Activated T-helper 17 cell treated with anti-CD3 and anti-CD28 coated beads, Interleukin-2, amount 50 U/mL, for 72 hours (primary cell): ENCODE results near the gene TPR. TPM values are rescaled to one million over a fixed set of nuclear protein-coding genes. Genes with fewer than 3 reads are reported as not detected.
"Not testable (repeated sequence)": the region's sequence is repeated elsewhere in the genome, so short reads cannot be mapped to it uniquely, and the experiment has no call there.

Source experiments
- ATAC-seq: fragments of 150-1000 bp; cut with Tn5 transposase; replicated peaks from 2 replicates; pipeline ENCODE4 v1.10.0; 2021; ENCODE audit warnings: mild to moderate bottlenecking, moderate library complexity
- H3K27ac Mint-ChIP-seq: one replicate; pipeline ENCODE4 v1.8.0; 2022; ENCODE audit warnings: mixed read lengths
- H3K27me3 Mint-ChIP-seq: one replicate; pipeline ENCODE4 v1.8.0; 2022; ENCODE audit warnings: mixed read lengths
- H3K36me3 Mint-ChIP-seq: one replicate; pipeline ENCODE4 v1.8.0; 2022; ENCODE audit warnings: low read depth, mild to moderate bottlenecking, mixed read lengths
- H3K4me1 Mint-ChIP-seq: one replicate; pipeline ENCODE4 v1.8.0; 2022; ENCODE audit warnings: mixed read lengths
- H3K4me3 Mint-ChIP-seq: one replicate; pipeline ENCODE4 v1.8.0; 2022; ENCODE audit warnings: mild to moderate bottlenecking, mixed read lengths
- H3K9me3 Mint-ChIP-seq: one replicate; pipeline ENCODE4 v1.8.0; 2022; ENCODE audit warnings: mixed read lengths
- total RNA-seq, 2 donors: library from RNA; stranded (reverse); gene quantifications; one replicate each; pipeline ENCODE4 v1.2.3, GENCODE V29; 2022

The TPR gene
- total RNA-seq, 2 donors from 2014 or later, result 147 to 156 TPM

DNA sequence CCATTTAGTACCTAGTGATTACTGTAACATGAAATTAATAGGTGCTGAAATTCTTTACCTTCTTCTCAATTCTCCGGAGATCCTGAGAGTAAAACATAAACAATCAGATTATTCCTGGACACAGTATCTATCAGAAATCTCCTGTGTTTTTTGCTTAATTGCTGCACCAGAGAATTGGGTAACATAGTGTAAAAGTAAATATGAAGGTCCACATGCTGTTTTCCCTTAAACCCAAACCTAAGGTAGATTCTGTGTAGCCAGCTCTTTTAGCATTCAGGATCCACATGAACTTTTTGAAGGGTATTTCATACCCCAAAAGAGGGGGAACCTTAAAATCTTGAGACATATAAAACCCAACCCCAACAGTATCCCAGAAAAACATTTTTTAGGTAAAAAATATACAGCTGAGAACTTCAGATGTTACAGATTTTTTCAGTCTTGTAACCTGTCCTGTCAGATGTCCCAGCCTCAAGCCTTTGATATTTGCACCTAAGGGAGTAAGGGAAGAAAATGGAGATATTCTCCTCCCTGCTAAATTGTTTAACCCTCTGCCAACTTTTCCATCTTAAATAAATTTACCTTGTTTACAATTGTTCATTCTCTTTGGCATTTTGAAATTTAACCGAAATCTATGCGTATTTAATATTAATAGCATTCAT, 11.8 kb upstream of the TPR start:
- Mint-ChIP-seq H3K9me3 (no peaks in the 10 kb centered on the region), H3K4me3 (no peak overlapping the region), H3K36me3 (peaks cover 86% of the 10 kb centered on the region), H3K27me3 (no peaks in the 10 kb centered on the region), H3K4me1 (no peaks in the 10 kb centered on the region), H3K27ac (no peak overlapping the region)
- no peak for ATAC-seq

DNA sequence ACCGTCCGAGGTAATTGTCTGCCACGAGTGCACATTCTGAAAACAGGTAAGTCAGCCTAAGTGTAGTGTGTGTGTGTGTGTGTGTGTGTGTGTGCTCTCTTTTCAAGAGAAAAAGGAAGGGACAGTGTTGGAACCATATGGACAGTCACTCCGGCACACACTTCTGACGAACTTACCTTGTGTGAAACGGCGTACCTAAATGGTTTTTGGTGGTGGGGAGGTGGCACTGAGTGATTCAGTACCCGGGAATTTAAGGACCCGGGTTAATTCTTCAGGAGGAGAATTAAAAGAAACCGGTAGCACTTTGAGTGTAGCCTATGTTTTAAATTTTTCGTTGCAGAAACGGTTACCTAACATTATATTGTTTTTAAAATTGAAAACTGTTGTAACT, 871 bp upstream of the TPR start:
- no peaks in the 10 kb centered on the region for H3K27me3 Mint-ChIP-seq
- H3K9me3 Mint-ChIP-seq, result no peaks in the 10 kb centered on the region
- peaks cover 18% of the 10 kb centered on the region for H3K4me1 Mint-ChIP-seq
- H3K27ac Mint-ChIP-seq, result peak overlapping the region; percentile 99
- H3K4me3 Mint-ChIP-seq, result peak overlapping the region; percentile 99
- H3K36me3 Mint-ChIP-seq, result peaks cover 71% of the 10 kb centered on the region
- peak; percentile 14 for ATAC-seq

DNA sequence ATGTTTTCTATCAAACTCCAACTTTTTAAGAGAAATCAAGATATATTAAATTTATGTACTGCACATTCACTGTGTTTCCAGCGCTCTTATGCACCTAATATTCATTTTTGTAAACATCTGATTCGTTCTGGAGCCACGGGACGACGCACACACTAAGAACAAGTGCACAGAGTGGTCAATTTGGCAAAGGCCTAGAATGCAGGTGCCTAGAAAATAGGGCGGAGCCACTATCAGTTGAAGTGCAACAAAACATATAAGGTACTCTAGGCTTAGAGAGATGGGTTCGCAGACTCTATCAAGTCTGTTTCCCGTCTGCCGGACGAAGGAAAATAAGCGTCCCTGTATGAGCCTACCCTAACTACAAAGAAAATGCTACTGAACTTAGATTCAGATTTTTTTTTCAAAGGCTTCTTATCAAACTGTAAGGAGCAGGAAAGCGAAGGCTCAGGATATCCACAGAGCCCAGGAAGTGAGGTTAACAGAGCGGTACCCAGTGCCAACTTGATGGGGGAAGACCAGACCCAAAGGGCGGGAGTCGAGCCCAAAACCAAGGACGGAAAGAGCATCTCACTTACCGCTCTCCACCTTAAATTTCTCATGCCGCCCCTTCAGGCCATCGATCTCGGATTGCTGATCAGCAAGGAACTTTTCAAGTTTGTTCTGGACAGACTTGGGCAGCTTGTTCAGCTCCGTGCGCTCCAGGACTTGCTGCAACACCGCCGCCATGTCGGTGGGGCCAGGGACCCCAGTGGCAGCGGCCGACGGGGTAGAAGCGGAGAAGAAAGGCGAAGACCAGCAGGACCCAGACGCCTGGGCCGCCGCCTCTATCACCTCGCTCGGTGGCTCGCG, 526 bp downstream of the TPR start:
- H3K4me1 Mint-ChIP-seq, result peaks cover 17% of the 10 kb centered on the region
- no peaks in the 10 kb centered on the region for H3K9me3 Mint-ChIP-seq
- peak overlapping the region; percentile 99 for H3K27ac Mint-ChIP-seq
- H3K27me3 Mint-ChIP-seq, result no peaks in the 10 kb centered on the region
- peaks cover 71% of the 10 kb centered on the region for H3K36me3 Mint-ChIP-seq
- peak; percentile 28 for ATAC-seq
- H3K4me3 Mint-ChIP-seq, result peak overlapping the region; percentile 99

DNA sequence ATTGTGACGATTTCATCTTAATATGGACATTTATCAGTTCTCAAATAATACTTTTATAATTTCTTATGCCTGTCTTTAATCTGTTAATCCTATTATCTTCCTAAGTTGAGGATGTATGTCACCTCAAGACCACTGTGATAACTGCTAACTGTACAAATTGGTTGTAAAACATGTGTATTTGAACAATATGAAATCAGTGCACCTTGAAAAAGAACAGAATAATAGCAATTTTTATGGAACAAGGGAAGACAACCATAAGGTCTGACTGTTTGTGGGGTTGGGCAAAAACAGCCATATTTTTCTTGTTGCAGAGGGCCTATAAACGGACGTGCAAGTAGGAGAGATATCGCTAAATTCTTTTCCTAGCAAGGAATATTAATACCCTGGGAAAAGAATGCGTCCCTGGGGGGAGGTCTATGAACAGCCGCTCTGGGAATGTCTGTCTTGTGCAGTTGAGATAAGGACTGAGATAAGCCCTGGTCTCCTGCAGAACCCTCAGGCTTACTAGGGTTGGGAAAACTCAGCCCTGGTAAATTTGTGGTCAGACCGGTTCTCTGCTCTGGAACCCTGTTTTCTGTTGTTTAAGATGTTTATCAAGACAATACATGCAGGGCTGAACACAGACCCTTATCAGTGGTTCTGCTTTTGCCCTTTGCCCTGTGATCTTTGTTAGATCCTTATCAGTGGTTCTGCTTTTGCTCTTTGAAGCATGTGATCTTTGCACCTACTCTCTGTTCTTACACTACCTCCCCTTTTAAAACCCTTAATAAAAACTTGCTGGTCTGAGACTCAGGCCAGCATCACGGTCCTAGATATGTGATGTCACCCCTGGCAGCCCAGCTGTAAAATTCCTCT, 27.0 kb downstream of the TPR start:
- not testable (repeated sequence) for H3K4me3 Mint-ChIP-seq, H3K27me3 Mint-ChIP-seq, H3K9me3 Mint-ChIP-seq, H3K4me1 Mint-ChIP-seq, ATAC-seq
- peak overlapping the region; percentile 37 for H3K27ac Mint-ChIP-seq
- H3K36me3 Mint-ChIP-seq, result peaks cover 100% of the 10 kb centered on the region

DNA sequence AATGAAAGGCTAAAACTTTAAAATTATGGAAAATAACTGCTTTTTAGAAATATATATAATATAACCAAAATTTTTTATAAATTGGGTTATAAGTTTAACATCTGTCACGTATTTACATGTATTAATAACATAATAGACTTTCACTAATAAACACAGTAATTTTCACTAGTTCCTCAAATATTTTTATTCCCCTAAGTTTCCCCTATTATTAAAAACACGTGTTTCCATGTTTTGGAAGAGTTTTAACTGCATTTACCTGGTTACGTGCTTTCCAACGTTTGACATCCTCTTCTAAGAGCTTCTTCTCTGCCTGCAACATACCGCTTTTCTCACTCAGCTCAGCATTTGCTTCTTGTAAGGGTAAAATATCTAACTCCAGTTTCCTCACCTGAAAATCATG, 34.3 kb downstream of the TPR start:
- Mint-ChIP-seq H3K4me1 (no peaks in the 10 kb centered on the region), H3K4me3 (no peak overlapping the region), H3K27ac (no peak overlapping the region), H3K27me3 (no peaks in the 10 kb centered on the region), H3K36me3 (peaks cover 93% of the 10 kb centered on the region), H3K9me3 (no peaks in the 10 kb centered on the region)
- ATAC-seq, result no peak

DNA sequence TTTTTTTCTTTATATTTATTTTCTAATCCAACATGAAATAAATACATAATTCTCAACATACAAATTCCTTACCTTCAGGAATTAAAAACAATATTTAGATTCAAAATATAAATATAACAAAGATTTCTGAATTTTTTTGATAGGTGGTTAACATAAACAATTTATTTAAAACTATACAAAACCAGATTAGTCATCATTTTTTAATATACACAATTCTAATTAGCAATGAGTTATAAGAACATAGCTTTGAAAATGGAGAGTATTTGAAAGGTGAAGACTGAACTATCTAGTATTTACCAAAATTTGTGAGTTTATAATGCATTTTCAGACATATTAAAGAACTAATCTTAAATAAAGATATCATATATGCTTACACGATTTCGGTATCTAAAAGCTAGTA, 37.5 kb downstream of the TPR start:
- H3K27ac Mint-ChIP-seq, result no peak overlapping the region
- peaks cover 93% of the 10 kb centered on the region for H3K36me3 Mint-ChIP-seq
- no peaks in the 10 kb centered on the region for H3K9me3 Mint-ChIP-seq
- H3K4me1 Mint-ChIP-seq, result no peaks in the 10 kb centered on the region
- H3K4me3 Mint-ChIP-seq, result no peak overlapping the region
- H3K27me3 Mint-ChIP-seq, result no peaks in the 10 kb centered on the region
- no peak for ATAC-seq

DNA sequence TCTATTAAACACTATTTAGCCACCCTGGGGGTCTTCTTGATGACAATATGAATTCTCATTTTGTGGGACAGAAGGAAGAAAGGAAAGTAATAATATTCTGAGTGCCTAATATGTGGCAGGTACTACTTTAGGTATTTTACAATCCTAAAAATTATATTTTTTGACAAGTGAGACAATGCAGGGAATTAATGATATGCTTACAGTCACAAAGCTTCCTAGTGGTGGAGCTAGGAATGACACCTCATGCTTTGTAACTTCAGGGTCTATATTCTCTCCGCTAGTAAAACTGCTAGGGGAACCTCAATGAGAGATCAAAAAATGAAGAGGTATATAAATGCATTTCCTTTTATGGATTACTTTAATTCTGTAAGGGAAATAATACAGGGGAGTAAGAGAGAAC, 44.3 kb downstream of the TPR start:
- no peaks in the 10 kb centered on the region for H3K9me3 Mint-ChIP-seq
- peaks cover 4% of the 10 kb centered on the region for H3K4me1 Mint-ChIP-seq
- H3K27ac Mint-ChIP-seq, result no peak overlapping the region
- ATAC-seq, result no peak
- no peaks in the 10 kb centered on the region for H3K27me3 Mint-ChIP-seq
- H3K4me3 Mint-ChIP-seq, result no peak overlapping the region
- H3K36me3 Mint-ChIP-seq, result peaks cover 98% of the 10 kb centered on the region

DNA sequence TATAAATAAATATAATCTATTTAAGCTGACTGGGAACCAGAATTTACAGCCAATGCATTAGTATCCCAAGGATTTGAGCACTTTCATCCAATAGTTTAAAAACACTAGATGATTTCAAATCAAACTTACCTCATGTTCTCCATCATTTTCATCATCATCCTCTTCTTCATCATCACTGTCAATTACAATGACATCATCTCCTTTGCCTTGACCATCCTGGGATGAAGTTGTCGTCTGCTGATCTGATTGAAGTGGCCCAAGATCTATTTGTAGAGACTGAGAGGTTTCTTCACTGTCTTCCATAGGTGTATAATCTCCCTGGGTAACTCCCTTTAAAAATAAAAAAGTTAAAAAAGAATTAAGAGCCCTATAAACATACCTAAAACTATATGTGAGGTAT, 47.7 kb downstream of the TPR start:
- H3K9me3 Mint-ChIP-seq, result no peaks in the 10 kb centered on the region
- H3K4me3 Mint-ChIP-seq, result no peak overlapping the region
- no peak for ATAC-seq
- no peaks in the 10 kb centered on the region for H3K27me3 Mint-ChIP-seq
- peaks cover 4% of the 10 kb centered on the region for H3K4me1 Mint-ChIP-seq
- peaks cover 98% of the 10 kb centered on the region for H3K36me3 Mint-ChIP-seq
- H3K27ac Mint-ChIP-seq, result no peak overlapping the region

DNA sequence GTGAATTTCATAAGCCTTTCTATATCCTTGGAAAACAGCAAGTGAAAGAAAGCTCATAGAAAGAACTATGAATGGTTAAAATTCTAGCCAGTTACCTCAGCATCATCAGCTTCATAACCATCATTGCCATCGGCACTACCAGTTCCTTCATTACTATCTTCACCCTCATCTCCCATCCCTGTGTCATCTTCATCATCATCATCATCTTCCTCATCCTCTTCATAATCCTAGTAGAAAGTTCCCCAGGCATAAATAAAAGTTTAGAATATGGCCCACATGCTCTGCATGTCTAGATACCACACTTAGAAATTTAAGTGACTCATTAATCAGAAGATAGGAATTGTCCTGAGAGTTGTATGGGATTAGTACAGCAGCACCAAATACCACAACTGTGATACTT, 49.0 kb downstream of the TPR start:
- H3K27me3 Mint-ChIP-seq, result no peaks in the 10 kb centered on the region
- H3K27ac Mint-ChIP-seq, result no peak overlapping the region
- peaks cover 98% of the 10 kb centered on the region for H3K36me3 Mint-ChIP-seq
- no peaks in the 10 kb centered on the region for H3K9me3 Mint-ChIP-seq
- no peak for ATAC-seq
- no peak overlapping the region for H3K4me3 Mint-ChIP-seq
- peaks cover 4% of the 10 kb centered on the region for H3K4me1 Mint-ChIP-seq

DNA sequence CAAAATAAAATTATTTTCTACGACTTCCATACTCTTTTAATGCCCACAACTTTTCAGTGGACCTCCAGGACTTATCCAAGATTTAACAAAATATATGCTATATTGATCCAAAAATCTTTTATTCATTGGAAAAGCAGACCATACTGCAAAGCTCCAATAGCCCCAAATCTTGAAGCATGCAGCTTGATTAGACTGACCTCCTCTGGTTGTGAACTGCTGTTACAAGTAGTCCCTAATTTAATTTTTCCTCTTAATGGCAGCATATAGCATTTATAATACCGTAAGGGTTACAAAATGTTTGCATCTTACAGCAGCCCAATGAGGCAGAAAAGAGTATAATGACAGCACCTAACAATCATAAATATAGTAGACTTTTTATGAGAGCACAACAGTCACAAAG, 49.8 kb downstream of the TPR start:
- Mint-ChIP-seq H3K4me1 (peaks cover 4% of the 10 kb centered on the region), H3K36me3 (peaks cover 98% of the 10 kb centered on the region), H3K27ac (no peak overlapping the region), H3K4me3 (no peak overlapping the region), H3K9me3 (no peaks in the 10 kb centered on the region), H3K27me3 (no peaks in the 10 kb centered on the region)
- no peak for ATAC-seq

DNA sequence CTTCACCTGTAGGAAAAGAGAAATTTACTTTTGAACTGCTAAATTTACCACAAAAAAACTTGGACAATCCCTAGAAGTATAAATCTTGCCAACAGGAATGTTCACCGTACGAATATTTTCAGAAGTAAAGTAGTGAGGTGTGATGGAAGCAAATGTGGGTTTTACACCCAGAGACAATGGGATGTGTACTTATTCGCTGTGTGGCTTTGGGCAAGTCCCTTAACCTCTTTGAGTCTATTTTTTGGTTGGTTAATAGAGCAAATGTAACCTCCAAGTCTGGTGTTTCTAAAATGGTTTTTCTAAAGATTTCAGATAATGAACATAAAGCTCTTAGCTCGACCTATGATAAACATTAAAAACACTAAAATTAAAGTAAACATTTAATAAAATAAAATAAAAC, 51.2 kb downstream of the TPR start:
- Mint-ChIP-seq H3K4me3 (peak overlapping the region; percentile 25), H3K9me3 (no peaks in the 10 kb centered on the region), H3K36me3 (peaks cover 98% of the 10 kb centered on the region), H3K27ac (no peak overlapping the region), H3K27me3 (no peaks in the 10 kb centered on the region), H3K4me1 (peaks cover 4% of the 10 kb centered on the region)
- no peak for ATAC-seq

DNA sequence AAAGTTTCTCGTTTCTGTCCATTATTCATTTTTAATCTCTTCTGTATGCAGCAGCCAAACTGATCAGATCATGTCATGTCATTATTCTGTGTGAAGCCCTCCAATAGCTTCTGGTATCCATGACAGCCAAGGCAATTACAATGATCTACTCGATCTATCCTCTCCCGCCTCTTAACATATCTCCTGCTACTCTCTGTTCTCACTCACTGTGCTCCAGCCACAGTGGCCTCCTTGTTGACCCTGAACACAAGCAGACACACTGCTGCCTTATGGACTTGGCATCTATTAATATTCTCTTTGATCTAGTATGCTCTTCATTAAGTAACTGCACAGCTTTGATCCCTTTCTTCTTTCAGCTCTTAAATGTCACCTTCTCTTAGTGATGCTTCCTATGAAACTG, 59.5 kb downstream of the TPR start:
- no peaks in the 10 kb centered on the region for H3K9me3 Mint-ChIP-seq
- H3K4me1 Mint-ChIP-seq, result no peaks in the 10 kb centered on the region
- no peak overlapping the region for H3K4me3 Mint-ChIP-seq
- no peaks in the 10 kb centered on the region for H3K27me3 Mint-ChIP-seq
- ATAC-seq, result no peak
- H3K27ac Mint-ChIP-seq, result no peak overlapping the region
- peaks cover 100% of the 10 kb centered on the region for H3K36me3 Mint-ChIP-seq

DNA sequence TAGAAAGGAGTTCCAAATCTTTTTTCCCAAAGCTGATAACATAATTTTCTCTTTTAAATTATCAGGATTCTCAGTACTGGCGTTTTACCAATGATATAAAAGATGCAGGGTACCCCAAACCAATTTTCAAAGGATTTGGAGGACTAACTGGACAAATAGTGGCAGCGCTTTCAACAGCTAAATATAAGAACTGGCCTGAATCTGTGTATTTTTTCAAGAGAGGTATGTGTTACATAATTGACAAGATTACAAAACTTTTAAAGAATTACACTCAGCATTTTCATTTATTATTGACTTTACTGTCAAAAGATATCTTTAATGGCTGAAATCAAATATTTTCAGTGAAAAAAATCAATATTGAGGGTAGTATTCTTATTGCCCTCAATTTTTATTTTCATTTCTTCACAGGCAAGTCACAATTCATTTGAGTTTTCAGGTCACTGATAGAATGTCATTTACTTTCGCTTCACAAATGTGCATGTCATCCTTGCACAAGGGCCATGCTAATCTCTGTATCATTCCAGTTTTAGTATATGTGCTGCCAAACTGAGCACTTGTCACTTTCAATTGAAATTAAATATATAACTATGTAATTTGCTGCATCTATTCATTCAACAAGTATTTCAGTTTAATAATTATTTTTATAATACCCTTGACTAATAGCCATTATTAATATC, 63.5 kb downstream of the TPR start:
- H3K27ac Mint-ChIP-seq, result no peak overlapping the region
- no peak for ATAC-seq
- H3K4me1 Mint-ChIP-seq, result peaks cover 1% of the 10 kb centered on the region
- H3K9me3 Mint-ChIP-seq, result no peaks in the 10 kb centered on the region
- H3K27me3 Mint-ChIP-seq, result no peaks in the 10 kb centered on the region
- H3K36me3 Mint-ChIP-seq, result peaks cover 59% of the 10 kb centered on the region
- no peak overlapping the region for H3K4me3 Mint-ChIP-seq

DNA sequence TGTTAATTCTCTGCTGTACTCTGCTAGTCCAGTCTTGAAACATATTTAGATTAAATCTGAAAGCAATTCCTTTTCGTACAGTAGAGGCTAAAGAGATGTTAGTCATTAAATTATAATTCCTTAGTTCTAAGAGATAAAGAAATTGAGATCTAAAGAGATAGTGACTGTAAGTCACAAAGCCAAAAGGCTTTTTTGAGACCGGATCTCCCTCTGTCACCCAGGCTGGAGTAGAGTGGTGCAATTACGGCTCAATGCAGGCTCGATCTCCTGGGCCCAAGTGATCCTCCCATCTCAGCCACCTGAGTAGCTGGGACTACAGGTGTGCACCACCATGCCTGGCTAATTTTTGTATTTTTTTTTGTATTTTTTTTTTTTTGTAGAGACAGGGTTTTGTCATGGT, 64.7 kb downstream of the TPR start:
- Mint-ChIP-seq H3K27ac (no peak overlapping the region), H3K9me3 (no peaks in the 10 kb centered on the region), H3K27me3 (no peaks in the 10 kb centered on the region), H3K36me3 (peaks cover 47% of the 10 kb centered on the region), H3K4me1 (peaks cover 7% of the 10 kb centered on the region), H3K4me3 (no peak overlapping the region)
- ATAC-seq, result no peak
